Measurements from ENCODE around the gene MAMDC2.

DNA sequence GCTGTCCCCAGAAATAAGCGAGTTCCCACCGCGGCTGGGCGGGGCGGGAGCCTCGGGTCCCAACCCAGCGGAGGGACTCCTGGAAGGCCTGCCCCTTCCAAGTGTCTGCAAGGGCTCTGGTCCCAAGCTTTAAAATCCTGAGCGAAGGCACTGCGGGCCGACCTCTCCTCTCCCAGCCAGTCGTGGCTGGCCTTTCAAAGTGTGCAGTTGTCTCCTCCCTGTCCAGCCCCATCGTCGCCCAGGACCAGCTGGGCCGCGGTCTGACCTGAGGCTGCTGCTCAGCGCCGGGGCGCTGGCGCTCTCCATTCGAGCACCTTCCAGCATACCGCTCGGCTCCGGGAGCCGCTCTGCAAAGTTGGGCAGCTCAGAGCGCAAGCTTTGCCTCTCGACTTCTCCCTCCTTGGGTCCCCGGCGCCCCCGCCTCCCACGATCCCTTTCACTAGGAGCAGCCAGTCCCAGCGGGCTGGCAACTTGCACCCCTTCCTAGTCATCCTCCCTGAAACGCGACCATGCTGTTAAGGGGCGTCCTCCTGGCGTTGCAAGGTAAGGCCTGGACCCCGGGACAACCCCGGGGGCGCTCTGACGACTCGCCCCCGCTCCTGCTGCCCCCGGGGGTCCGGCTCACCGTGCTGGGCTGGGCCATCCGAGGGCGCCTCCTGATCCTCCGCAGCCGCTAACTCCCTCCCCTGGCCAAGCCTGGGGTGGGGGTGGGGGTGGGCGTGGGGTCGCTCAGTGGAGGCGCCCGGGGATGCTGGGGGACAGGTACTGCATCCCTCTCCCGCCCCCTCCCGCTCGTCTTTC is at the start of gene MAMDC2:
- TF ChIP-seq POLR2A (IDR thresholded peaks at IDR 0.05; ENCODE audit: extremely low read depth, insufficient read length) (no peak), MYC (IDR thresholded peaks at IDR 0.05; ENCODE audit: low read depth, low read length) (no peak)
- TF ChIP-seq, protein P1, sequence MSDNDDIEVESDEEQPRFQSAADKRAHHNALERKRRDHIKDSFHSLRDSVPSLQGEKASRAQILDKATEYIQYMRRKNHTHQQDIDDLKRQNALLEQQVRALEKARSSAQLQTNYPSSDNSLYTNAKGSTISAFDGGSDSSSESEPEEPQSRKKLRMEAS (IDR thresholded peaks at IDR 0.05; ENCODE audit: low read depth, low read length): no peak
- TF ChIP-seq, protein P2, sequence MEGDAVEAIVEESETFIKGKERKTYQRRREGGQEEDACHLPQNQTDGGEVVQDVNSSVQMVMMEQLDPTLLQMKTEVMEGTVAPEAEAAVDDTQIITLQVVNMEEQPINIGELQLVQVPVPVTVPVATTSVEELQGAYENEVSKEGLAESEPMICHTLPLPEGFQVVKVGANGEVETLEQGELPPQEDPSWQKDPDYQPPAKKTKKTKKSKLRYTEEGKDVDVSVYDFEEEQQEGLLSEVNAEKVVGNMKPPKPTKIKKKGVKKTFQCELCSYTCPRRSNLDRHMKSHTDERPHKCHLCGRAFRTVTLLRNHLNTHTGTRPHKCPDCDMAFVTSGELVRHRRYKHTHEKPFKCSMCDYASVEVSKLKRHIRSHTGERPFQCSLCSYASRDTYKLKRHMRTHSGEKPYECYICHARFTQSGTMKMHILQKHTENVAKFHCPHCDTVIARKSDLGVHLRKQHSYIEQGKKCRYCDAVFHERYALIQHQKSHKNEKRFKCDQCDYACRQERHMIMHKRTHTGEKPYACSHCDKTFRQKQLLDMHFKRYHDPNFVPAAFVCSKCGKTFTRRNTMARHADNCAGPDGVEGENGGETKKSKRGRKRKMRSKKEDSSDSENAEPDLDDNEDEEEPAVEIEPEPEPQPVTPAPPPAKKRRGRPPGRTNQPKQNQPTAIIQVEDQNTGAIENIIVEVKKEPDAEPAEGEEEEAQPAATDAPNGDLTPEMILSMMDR (IDR thresholded peaks at IDR 0.05; ENCODE audit: low read depth, low read length): no peak

Data from NB4 (cell line).